WTC11 (cell line): Measurements from ENCODE around the gene DYSF.

ENCODE experiments used
- IRF2 ChIP-seq: sonication (generic); formaldehyde crosslinking; IDR thresholded peaks from 2 replicates; pipeline ENCODE4 v1.8.0; 2022; ENCODE audit warnings: low read depth, missing genetic modification reagents, borderline replicate concordance
- JUN ChIP-seq: sonication (generic); formaldehyde crosslinking; IDR thresholded peaks from 2 replicates; pipeline ENCODE4 v1.8.0; 2023; ENCODE audit warnings: mild to moderate bottlenecking, missing genetic modification reagents
- NR3C1 ChIP-seq: sonication (generic); formaldehyde crosslinking; conservative IDR thresholded peaks from 2 replicates; pipeline ENCODE4 v1.8.1; 2023; ENCODE audit warnings: low read depth, mild to moderate bottlenecking, missing genetic modification reagents
- SP1 ChIP-seq: sonication (generic); formaldehyde crosslinking; conservative IDR thresholded peaks from 2 replicates; pipeline ENCODE4 v1.8.1; 2022; ENCODE audit warnings: missing genetic modification reagents
- ZNF121 ChIP-seq: sonication (generic); formaldehyde crosslinking; IDR thresholded peaks from 2 replicates; pipeline ENCODE4 v1.8.0; 2023; ENCODE audit warnings: missing genetic modification reagents
- ZNF263 ChIP-seq: sonication (generic); formaldehyde crosslinking; IDR thresholded peaks from 2 replicates; pipeline ENCODE4 v1.8.1; 2022; ENCODE audit warnings: low read depth, mild to moderate bottlenecking, moderate library complexity, missing genetic modification reagents
- TF ChIP-seq, protein P1 (sequence below): sonication (generic); formaldehyde crosslinking; IDR thresholded peaks from 2 replicates; pipeline ENCODE4 v1.8.1; 2022; ENCODE audit warnings: missing genetic modification reagents, borderline replicate concordance
- TF ChIP-seq, protein P2 (sequence below): fragments of 200-600 bp; IDR thresholded peaks from 2 replicates; pipeline ENCODE4 v1.8.0; 2022; ENCODE audit warnings: antibody characterized with exemption
- TF ChIP-seq, protein P3 (sequence below): sonication (generic); formaldehyde crosslinking; IDR thresholded peaks from 2 replicates; pipeline ENCODE4 v1.8.0; 2022; ENCODE audit warnings: mild to moderate bottlenecking, missing genetic modification reagents

DNA sequence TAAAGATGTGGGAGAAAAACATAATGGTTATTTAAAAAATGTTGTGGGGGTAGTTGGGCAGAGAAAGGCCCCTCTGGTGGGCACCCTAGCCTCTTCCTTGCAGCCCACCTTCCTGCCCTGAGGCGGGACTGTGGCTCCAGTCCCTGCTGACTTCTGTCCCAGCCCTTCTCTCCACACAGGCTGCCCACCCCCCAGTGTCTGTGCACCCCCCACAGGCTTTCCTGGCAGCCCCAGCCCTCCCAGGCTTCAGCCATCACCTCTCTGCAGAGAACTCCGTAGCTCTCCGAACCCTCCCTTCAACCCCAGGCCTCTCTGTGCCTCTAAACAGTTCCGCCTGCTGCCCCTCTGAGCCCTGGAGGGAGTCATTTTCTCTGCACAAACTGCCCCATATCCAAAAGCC, 75.4 kb downstream of the DYSF start:
- TF ChIP-seq ZNF121 (CRISPR knock-in tag) = no peak
- TF ChIP-seq, protein P1, sequence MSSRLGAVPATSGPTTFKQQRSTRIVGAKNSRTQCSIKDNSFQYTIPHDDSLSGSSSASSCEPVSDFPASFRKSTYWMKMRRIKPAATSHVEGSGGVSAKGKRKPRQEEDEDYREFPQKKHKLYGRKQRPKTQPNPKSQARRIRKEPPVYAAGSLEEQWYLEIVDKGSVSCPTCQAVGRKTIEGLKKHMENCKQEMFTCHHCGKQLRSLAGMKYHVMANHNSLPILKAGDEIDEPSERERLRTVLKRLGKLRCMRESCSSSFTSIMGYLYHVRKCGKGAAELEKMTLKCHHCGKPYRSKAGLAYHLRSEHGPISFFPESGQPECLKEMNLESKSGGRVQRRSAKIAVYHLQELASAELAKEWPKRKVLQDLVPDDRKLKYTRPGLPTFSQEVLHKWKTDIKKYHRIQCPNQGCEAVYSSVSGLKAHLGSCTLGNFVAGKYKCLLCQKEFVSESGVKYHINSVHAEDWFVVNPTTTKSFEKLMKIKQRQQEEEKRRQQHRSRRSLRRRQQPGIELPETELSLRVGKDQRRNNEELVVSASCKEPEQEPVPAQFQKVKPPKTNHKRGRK = no peak
- no peak for TF ChIP-seq NR3C1 (CRISPR knock-in tag)
- no peak for TF ChIP-seq JUN (CRISPR knock-in tag)
- TF ChIP-seq, protein P2, sequence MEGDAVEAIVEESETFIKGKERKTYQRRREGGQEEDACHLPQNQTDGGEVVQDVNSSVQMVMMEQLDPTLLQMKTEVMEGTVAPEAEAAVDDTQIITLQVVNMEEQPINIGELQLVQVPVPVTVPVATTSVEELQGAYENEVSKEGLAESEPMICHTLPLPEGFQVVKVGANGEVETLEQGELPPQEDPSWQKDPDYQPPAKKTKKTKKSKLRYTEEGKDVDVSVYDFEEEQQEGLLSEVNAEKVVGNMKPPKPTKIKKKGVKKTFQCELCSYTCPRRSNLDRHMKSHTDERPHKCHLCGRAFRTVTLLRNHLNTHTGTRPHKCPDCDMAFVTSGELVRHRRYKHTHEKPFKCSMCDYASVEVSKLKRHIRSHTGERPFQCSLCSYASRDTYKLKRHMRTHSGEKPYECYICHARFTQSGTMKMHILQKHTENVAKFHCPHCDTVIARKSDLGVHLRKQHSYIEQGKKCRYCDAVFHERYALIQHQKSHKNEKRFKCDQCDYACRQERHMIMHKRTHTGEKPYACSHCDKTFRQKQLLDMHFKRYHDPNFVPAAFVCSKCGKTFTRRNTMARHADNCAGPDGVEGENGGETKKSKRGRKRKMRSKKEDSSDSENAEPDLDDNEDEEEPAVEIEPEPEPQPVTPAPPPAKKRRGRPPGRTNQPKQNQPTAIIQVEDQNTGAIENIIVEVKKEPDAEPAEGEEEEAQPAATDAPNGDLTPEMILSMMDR = no peak
- TF ChIP-seq IRF2 (CRISPR knock-in tag) = no peak
- TF ChIP-seq, protein P3, sequence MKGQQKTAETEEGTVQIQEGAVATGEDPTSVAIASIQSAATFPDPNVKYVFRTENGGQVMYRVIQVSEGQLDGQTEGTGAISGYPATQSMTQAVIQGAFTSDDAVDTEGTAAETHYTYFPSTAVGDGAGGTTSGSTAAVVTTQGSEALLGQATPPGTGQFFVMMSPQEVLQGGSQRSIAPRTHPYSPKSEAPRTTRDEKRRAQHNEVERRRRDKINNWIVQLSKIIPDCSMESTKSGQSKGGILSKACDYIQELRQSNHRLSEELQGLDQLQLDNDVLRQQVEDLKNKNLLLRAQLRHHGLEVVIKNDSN (CRISPR knock-in tag) = no peak
- no peak for TF ChIP-seq ZNF263 (CRISPR knock-in tag)
- TF ChIP-seq SP1 (CRISPR knock-in tag) = no peak
